ENCODE measurements around the gene IFI16.
"Not testable (repeated sequence)": the region's sequence is repeated elsewhere in the genome, so short reads cannot be mapped to it uniquely, and the experiment has no call there.

Gene IFI16

DNA sequence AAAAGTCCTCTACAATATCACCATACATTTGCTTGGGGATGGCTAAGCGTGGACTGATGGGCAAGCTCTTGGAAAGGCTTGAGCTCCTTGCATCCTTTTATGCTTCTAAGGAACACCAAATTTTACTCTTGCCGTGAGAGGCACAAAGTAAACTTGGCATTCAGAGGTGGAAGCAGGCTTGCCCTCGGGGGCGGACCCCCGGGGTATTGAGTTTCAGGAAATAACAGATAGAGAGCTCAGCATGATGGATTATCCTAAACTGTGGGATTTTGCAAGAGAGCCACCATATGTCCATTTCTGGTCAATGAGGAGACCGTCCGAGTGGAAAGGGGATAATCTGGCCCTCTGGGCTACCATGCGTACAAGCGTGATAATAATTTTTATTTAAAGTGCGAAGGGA lies 14.0 kb downstream of the IFI16 start:
- peaks cover 3% of the 10 kb centered on the region for H3K36me3 ChIP-seq (replicated peaks; ENCODE audit: insufficient read depth, low read length)
- no peak overlapping the region for H3K4me2 ChIP-seq (ENCODE audit: low read depth, low read length)
- DNase-seq: no peak
- H3K9me2 ChIP-seq (replicated peaks; ENCODE audit: insufficient read depth, low read length): no peaks in the 10 kb centered on the region
- 0 out of 2 replicates have a peak, but pooled peaks cover 2% of the 10 kb centered on the region for H4K20me1 ChIP-seq (ENCODE audit: insufficient read depth, low read length)
- TF ChIP-seq, protein P1, sequence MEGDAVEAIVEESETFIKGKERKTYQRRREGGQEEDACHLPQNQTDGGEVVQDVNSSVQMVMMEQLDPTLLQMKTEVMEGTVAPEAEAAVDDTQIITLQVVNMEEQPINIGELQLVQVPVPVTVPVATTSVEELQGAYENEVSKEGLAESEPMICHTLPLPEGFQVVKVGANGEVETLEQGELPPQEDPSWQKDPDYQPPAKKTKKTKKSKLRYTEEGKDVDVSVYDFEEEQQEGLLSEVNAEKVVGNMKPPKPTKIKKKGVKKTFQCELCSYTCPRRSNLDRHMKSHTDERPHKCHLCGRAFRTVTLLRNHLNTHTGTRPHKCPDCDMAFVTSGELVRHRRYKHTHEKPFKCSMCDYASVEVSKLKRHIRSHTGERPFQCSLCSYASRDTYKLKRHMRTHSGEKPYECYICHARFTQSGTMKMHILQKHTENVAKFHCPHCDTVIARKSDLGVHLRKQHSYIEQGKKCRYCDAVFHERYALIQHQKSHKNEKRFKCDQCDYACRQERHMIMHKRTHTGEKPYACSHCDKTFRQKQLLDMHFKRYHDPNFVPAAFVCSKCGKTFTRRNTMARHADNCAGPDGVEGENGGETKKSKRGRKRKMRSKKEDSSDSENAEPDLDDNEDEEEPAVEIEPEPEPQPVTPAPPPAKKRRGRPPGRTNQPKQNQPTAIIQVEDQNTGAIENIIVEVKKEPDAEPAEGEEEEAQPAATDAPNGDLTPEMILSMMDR (IDR thresholded peaks at IDR 0.05; ENCODE audit: low read length): no peak
- TF ChIP-seq EZH2phosphoT487 (IDR thresholded peaks at IDR 0.05; ENCODE audit: low read length) (no peak), EZH2 (optimal IDR thresholded peaks at IDR 0.05; ENCODE audit: low read depth, low read length) (no peak)
- no peak overlapping the region for H2AFZ ChIP-seq (ENCODE audit: low read length)
- no peak overlapping the region for H3K9ac ChIP-seq (ENCODE audit: low read length)
- H3K79me2 ChIP-seq (ENCODE audit: low read length): peaks cover 89% of the 10 kb centered on the region
- no peak overlapping the region for H3K4me3 ChIP-seq (ENCODE audit: low read length)
- H3K27me3 ChIP-seq (replicated peaks; ENCODE audit: insufficient read depth, low read length): no peaks in the 10 kb centered on the region
- no peaks in the 10 kb centered on the region for H3K4me1 ChIP-seq (ENCODE audit: low read length)
- no peaks in the 10 kb centered on the region for H3F3A ChIP-seq (ENCODE audit: insufficient read depth, low read length)
- no peak overlapping the region for H3K27ac ChIP-seq (ENCODE audit: low read length)
- no peaks in the 10 kb centered on the region for H3K9me3 ChIP-seq (replicated peaks; ENCODE audit: insufficient read depth, low read length)

DNA sequence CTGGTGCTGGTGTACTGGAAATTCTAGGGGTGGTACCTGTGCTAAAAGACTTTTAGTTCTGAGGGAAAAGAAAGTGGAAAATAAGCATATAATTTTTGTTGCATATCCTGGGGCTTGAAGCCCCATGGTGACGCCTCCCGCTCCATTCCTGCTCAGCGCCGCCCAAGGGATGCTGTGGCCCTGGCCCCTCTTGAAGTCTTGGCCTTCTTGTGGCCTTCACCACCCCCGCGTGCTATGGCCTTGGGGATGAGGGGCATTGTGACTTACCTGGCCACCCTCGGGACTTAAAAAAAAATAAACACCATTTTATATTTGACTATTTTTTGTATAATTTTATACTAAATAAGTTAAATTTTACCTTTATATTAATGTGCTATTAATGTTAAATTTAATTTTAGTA lies 15.3 kb downstream of the IFI16 start:
- Histone ChIP-seq H3K9ac (ENCODE audit: low read length) (no peak overlapping the region), H3K27me3 (replicated peaks; ENCODE audit: insufficient read depth, low read length) (no peaks in the 10 kb centered on the region), H3F3A (ENCODE audit: insufficient read depth, low read length) (no peaks in the 10 kb centered on the region), H3K4me3 (ENCODE audit: low read length) (no peak overlapping the region), H3K4me2 (ENCODE audit: low read depth, low read length) (no peak overlapping the region), H2AFZ (ENCODE audit: low read length) (no peak overlapping the region), H3K9me3 (replicated peaks; ENCODE audit: insufficient read depth, low read length) (no peaks in the 10 kb centered on the region), H3K27ac (ENCODE audit: low read length) (no peak overlapping the region), H4K20me1 (ENCODE audit: insufficient read depth, low read length) (0 out of 2 replicates have a peak, but pooled peaks cover 9% of the 10 kb centered on the region), H3K79me2 (ENCODE audit: low read length) (peaks cover 91% of the 10 kb centered on the region), H3K36me3 (replicated peaks; ENCODE audit: insufficient read depth, low read length) (peaks cover 4% of the 10 kb centered on the region), H3K9me2 (replicated peaks; ENCODE audit: insufficient read depth, low read length) (no peaks in the 10 kb centered on the region), H3K4me1 (ENCODE audit: low read length) (no peaks in the 10 kb centered on the region)
- TF ChIP-seq EZH2phosphoT487 (IDR thresholded peaks at IDR 0.05; ENCODE audit: low read length): no peak
- no peak for TF ChIP-seq EZH2 (optimal IDR thresholded peaks at IDR 0.05; ENCODE audit: low read depth, low read length)
- TF ChIP-seq, protein P1 (IDR thresholded peaks at IDR 0.05; ENCODE audit: low read length): no peak
- DNase-seq: no peak

DNA sequence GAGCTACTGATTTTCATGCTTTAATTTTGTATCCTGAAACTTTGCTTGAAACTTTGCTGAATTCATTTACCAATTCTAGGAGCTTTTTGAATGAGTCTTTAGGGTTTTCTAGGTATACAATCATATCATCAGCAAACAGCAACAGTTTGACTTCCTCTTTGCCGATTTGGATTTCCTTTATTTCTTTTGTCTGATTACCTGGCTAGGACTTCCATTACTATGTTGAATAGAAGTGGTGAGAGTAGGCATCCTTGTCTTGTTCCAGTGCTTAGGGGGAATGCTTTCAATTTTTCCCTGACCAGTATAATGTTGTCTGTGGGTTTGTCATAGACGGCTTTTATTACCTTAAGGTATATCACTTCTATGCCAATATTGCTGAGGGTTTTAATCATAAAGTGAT lies 17.1 kb downstream of the IFI16 start:
- H2AFZ ChIP-seq (ENCODE audit: low read length); DNase-seq; H3K4me3 ChIP-seq (ENCODE audit: low read length); H3K27me3 ChIP-seq (replicated peaks; ENCODE audit: insufficient read depth, low read length); H3K27ac ChIP-seq (ENCODE audit: low read length); H3K4me1 ChIP-seq (ENCODE audit: low read length); H3K9me3 ChIP-seq (replicated peaks; ENCODE audit: insufficient read depth, low read length); H3F3A ChIP-seq (ENCODE audit: insufficient read depth, low read length); H3K9me2 ChIP-seq (replicated peaks; ENCODE audit: insufficient read depth, low read length); H3K4me2 ChIP-seq (ENCODE audit: low read depth, low read length); H3K9ac ChIP-seq (ENCODE audit: low read length): not testable (repeated sequence)
- H4K20me1 ChIP-seq (ENCODE audit: insufficient read depth, low read length): 0 out of 2 replicates have a peak, but pooled peaks cover 13% of the 10 kb centered on the region
- H3K79me2 ChIP-seq (ENCODE audit: low read length): peaks cover 92% of the 10 kb centered on the region
- peaks cover 14% of the 10 kb centered on the region for H3K36me3 ChIP-seq (replicated peaks; ENCODE audit: insufficient read depth, low read length)

DNA sequence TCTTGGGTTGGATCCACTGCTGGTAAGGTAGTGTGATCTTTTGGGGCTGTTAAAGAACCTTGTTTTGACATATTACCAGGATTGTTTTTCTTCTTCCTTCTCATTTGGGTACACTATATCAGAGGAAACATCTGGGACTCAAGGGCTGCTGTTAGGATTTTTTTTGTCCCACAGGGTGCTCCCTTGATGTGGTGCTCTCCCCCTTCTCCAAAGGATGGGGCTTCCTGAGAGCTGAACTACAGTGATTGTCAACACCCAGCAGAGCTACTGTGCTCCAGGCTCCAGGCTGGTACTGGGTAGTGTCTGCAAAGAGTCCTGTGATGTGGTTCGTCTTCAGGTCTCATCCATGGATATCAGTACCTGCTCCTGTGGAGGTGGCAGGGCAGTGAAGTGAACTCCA lies 20.6 kb downstream of the IFI16 start:
- Histone ChIP-seq H2AFZ (ENCODE audit: low read length) (no peak overlapping the region), H4K20me1 (ENCODE audit: insufficient read depth, low read length) (0 out of 2 replicates have a peak, but pooled peaks cover 13% of the 10 kb centered on the region), H3F3A (ENCODE audit: insufficient read depth, low read length) (no peaks in the 10 kb centered on the region), H3K27me3 (replicated peaks; ENCODE audit: insufficient read depth, low read length) (no peaks in the 10 kb centered on the region), H3K27ac (ENCODE audit: low read length) (no peak overlapping the region), H3K9ac (ENCODE audit: low read length) (no peak overlapping the region), H3K4me2 (ENCODE audit: low read depth, low read length) (no peak overlapping the region), H3K4me3 (ENCODE audit: low read length) (no peak overlapping the region), H3K79me2 (ENCODE audit: low read length) (peaks cover 88% of the 10 kb centered on the region), H3K4me1 (ENCODE audit: low read length) (no peaks in the 10 kb centered on the region), H3K36me3 (replicated peaks; ENCODE audit: insufficient read depth, low read length) (peaks cover 26% of the 10 kb centered on the region; the same call in 1 of the 2 replicates), H3K9me3 (replicated peaks; ENCODE audit: insufficient read depth, low read length) (no peaks in the 10 kb centered on the region), H3K9me2 (replicated peaks; ENCODE audit: insufficient read depth, low read length) (no peaks in the 10 kb centered on the region)
- DNase-seq: no peak
- no peak for TF ChIP-seq EZH2phosphoT487 (IDR thresholded peaks at IDR 0.05; ENCODE audit: low read length)
- no peak for TF ChIP-seq EZH2 (optimal IDR thresholded peaks at IDR 0.05; ENCODE audit: low read depth, low read length)
- TF ChIP-seq, protein P1 (IDR thresholded peaks at IDR 0.05; ENCODE audit: low read length): no peak
